Calu3 (cell line): Measurements from ENCODE around the gene CELSR1. TPM values are rescaled to one million over a fixed set of nuclear protein-coding genes. Genes with fewer than 3 reads are reported as not detected.

Source experiments
- BruUV-seq: library from RNA; stranded (reverse); fragments of 400-500 nt; replicated peaks from 2 replicates; lab custom pipeline; 2021; lab: Mats Ljungman, UMichigan
- CTCF ChIA-PET: fragments of 300-600 bp; sonication (Branson Sonifier 250); formaldehyde crosslinking; loops from one replicate; lab custom pipeline; 2022; ENCODE audit warnings: antibody characterized with exemption; lab: Charles Lee
- DNase-seq: peaks from one replicate; pipeline ENCODE4 v3.0.0; 2022
- H3K27ac Mint-ChIP-seq: one replicate; pipeline ENCODE4 v1.8.0; 2022; ENCODE audit warnings: mixed read lengths; ENCODE audit not compliant: unreplicated experiment
- H3K27me3 Mint-ChIP-seq: one replicate; pipeline ENCODE4 v1.8.0; 2022; ENCODE audit warnings: mixed read lengths; ENCODE audit not compliant: unreplicated experiment
- H3K36me3 Mint-ChIP-seq: one replicate; pipeline ENCODE4 v1.8.0; 2022; ENCODE audit warnings: mild to moderate bottlenecking, moderate library complexity, mixed read lengths; ENCODE audit not compliant: insufficient read depth, unreplicated experiment
- H3K4me1 Mint-ChIP-seq: one replicate; pipeline ENCODE4 v1.8.0; 2022; ENCODE audit warnings: mild to moderate bottlenecking, low read depth, mixed read lengths; ENCODE audit not compliant: unreplicated experiment
- H3K4me3 Mint-ChIP-seq: one replicate; pipeline ENCODE4 v1.8.0; 2022; ENCODE audit warnings: mild to moderate bottlenecking, low read depth, moderate library complexity, mixed read lengths; ENCODE audit not compliant: unreplicated experiment
- H3K9me3 Mint-ChIP-seq: one replicate; pipeline ENCODE4 v1.8.0; 2022; ENCODE audit warnings: low read depth, mixed read lengths; ENCODE audit not compliant: unreplicated experiment
- CTCF ChIP-seq: fragments of 200-600 bp; IDR thresholded peaks from one replicate; pipeline ENCODE4 v1.8.0; 2022; ENCODE audit warnings: antibody characterized with exemption; ENCODE audit not compliant: unreplicated experiment
- intact Hi-C: fragments of 100-400 bp; cut with micrococcal nuclease; formaldehyde crosslinking; loops from one replicate; pipeline ENCODE4 v1.10.0; 2022; ENCODE audit not compliant: unreplicated experiment
- total RNA-seq: library from RNA; stranded (reverse); gene quantifications from 2 replicates; pipeline ENCODE4 v1.2.3, GENCODE V29; 2022

Gene CELSR1
- total RNA-seq, 1 experiment from 2014 or later, result 45.5 TPM

- intact Hi-C loops, result loop anchor here (5.0 kb wide), 1 partner anchor 37 kb away; no protein-coding TSS in a partner anchor
- no TSS peak for BruUV-seq
- Mint-ChIP-seq H3K36me3 (peaks cover 73% of the 10 kb centered on the region), H3K4me3 (no peak overlapping the region), H3K4me1 (peaks cover 8% of the 10 kb centered on the region), H3K9me3 (no peaks in the 10 kb centered on the region), H3K27ac (peak overlapping the region; percentile 81), H3K27me3 (no peaks in the 10 kb centered on the region)
- CTCF ChIA-PET, result interaction anchor here (0.8 to 1.2 kb wide), 4 partner anchors 12 to 186 kb away, joined by 3 to 7 read pairs (median 4); no protein-coding TSS in a partner anchor
- peak; percentile 79 for DNase-seq
- peak; percentile 84 for TF ChIP-seq CTCF
Measured at GRCh38 chr22:46355369-46355995, 181.9 kb downstream of the CELSR1 start.

GRCh38 chr22:46354993-46355305 lies 182.5 kb downstream of the CELSR1 start:
- DNase-seq, result no peak
- Mint-ChIP-seq H3K4me1 (peaks cover 8% of the 10 kb centered on the region), H3K4me3 (no peak overlapping the region), H3K36me3 (peaks cover 70% of the 10 kb centered on the region), H3K27ac (no peak overlapping the region), H3K9me3 (no peaks in the 10 kb centered on the region), H3K27me3 (no peaks in the 10 kb centered on the region)
- CTCF ChIA-PET, result interaction anchor here (0.8 to 1.2 kb wide), 4 partner anchors 13 to 187 kb away, joined by 3 to 7 read pairs (median 4); no protein-coding TSS in a partner anchor
- TF ChIP-seq CTCF, result no peak
- intact Hi-C loops, result loop anchor here (5.0 kb wide), 1 partner anchor 37 kb away; no protein-coding TSS in a partner anchor
- BruUV-seq, result no TSS peak

GRCh38 chr22:46354176-46354992 lies 183.0 kb downstream of the CELSR1 start:
- no peak overlapping the region for H3K4me3 Mint-ChIP-seq
- H3K36me3 Mint-ChIP-seq, result peaks cover 74% of the 10 kb centered on the region
- no peak for TF ChIP-seq CTCF
- no peaks in the 10 kb centered on the region for H3K27me3 Mint-ChIP-seq
- CTCF ChIA-PET, result interaction anchor here (1.2 kb wide), 1 partner anchor 13 kb away, joined by 5 read pairs; no protein-coding TSS in a partner anchor
- intact Hi-C loops, result no loop called here
- H3K27ac Mint-ChIP-seq, result no peak overlapping the region
- no TSS peak for BruUV-seq
- no peaks in the 10 kb centered on the region for H3K9me3 Mint-ChIP-seq
- peaks cover 8% of the 10 kb centered on the region for H3K4me1 Mint-ChIP-seq
- no peak for DNase-seq

- no TSS peak for BruUV-seq
- Mint-ChIP-seq H3K27ac (no peak overlapping the region), H3K4me1 (peaks cover 8% of the 10 kb centered on the region), H3K9me3 (no peaks in the 10 kb centered on the region), H3K4me3 (no peak overlapping the region), H3K36me3 (peaks cover 81% of the 10 kb centered on the region), H3K27me3 (no peaks in the 10 kb centered on the region)
- TF ChIP-seq CTCF, result no peak
- no peak for DNase-seq
- intact Hi-C loops, result no loop called here
- CTCF ChIA-PET, result no interaction called here
Measured at GRCh38 chr22:46353483-46354105, 183.8 kb downstream of the CELSR1 start.
